ENCODE results near the gene IGFL4.

The IGFL4 gene

DNA sequence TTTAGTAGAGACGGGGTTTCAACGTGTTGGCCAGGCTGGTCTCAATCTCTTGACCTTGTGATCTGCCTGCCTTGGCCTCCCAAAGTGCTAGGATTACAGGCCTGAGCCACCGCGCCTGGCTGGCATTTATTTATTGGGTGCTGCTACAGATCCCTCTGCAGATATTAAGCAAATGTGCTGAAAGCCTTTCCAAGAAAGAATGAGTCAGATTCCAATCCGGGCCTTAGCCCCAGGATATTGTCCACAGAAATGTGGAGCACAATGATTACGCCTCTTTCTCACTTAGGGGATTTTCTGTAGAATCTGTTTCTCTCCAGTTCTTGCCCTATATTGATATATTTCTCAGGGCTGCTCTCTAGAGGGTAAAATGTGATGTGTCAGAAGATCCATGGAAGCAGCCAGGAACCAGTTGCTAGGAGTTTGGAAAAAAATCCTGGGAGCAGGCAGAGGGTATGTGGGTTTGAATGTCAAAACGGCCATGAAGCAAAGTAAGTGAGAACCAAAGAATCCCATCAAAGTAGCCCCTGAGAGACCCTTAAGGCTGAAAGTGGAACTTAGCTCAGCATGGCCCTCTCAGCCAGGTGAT lies 24.8 kb upstream of the IGFL4 start:
- peak in 1 of 56 donors; percentile 1 for DNase-seq

DNA sequence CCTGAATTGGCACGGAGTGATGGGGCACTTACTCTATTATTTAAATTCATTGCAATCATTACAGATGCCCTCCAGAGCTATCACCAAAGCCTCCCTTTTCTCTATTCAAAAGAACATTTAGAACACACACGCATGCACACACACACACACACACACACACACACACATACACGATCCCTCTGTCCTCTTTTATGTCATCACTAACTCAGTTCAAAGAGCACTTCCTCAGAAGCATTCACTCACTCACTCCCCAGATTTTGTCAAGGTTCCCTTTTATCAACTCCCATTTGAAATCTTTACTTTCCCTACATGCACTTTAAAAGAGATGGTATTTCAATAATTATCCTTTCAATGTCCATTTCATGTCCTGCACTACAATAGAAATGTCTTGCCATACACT lies 22.4 kb upstream of the IGFL4 start:
- no peak for DNase-seq

DNA sequence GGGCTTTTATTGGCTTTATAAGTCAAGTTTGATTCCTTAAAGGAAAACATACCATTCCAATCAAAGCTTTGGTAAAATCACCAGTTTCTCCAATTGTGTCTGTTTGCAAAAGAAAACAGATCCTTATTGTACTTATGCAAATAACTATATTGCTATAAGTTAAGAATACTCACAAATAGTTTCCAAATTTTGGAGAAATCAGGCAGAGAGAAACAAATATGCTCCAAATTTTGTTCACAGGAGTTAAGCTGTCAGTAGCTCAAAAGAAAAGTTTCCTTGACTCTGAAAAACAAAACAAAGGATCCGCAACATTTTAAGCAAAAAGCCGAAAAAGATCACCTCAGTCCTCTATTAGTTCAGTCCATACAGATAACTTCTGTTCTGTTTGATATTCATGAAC lies 19.2 kb upstream of the IGFL4 start:
- no peak for DNase-seq

DNA sequence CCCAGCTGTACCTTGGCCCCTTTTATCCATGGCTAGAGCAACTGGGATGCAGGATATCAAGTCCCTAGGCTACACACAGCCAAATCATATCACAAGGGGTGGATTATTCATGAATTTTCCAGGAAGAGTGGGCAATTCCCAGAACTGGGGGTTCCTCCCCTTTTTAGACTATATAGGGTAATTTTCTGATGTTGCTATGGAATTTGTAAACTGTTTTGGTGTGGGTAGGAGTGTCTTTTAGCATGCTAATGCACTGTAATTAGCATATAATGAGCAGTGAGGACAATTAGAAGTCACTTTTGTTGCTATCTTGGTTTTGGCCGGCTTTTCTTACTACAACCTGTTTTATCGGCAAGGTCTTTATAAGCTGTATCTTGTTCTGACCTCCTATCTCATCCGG lies 18.0 kb upstream of the IGFL4 start:
- no peak for DNase-seq

DNA sequence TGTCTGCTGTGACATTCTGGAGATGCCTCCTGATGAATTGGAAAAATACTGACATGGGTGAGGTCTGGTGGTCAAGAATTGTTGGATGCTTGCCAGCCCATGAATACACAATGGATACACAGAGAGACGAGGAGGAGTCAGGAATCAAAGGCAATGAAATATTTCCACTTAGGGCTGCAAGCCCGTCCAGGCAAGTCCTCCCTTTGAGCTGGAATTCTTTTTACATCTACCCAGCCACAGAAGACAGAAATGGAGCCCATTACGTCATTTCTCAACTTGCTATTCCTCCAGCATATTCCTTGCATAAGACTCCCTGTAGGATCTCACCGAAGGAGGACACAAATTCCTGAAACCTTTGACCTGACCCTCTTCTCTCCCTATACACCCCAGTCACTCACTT lies 15.7 kb upstream of the IGFL4 start:
- no peak for DNase-seq

DNA sequence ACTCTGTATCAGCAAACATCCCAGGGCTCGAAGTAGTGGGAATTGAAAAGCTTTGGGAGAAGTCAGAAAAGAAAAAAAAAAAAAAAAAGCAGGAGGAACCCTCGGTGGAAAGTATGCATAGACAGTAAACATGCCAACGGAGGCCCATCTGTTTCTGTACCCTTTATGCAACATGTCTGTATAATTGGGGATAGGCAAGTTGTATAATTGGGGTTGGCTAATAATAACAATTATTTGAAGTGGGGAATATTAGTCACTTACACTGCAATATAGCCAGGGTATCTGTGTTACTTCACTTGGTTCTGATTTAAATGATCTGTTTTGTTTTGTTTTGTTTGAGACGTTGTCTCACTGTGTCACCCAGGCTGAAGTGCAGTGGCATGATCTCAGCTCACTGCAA lies 12.1 kb upstream of the IGFL4 start:
- no peak for DNase-seq

DNA sequence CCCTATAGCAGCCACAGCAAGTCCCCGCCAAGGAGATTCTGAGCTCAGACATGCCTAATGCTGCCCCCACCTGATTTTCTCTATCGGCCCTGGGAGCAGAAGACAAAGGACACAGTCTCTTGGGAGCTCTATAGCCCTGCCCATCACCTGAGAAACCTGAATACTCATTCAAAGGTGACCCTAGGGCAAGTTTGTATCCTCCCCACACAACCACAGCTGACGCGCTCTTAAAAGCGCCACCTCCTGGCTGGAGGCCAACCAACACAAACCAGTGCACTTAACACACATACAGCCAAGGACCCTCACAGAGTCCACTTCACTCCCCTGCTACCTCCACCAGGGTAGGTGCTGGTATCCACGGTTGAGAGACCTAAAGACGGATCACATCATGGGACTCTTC lies 8.8 kb upstream of the IGFL4 start:
- DNase-seq = no peak

DNA sequence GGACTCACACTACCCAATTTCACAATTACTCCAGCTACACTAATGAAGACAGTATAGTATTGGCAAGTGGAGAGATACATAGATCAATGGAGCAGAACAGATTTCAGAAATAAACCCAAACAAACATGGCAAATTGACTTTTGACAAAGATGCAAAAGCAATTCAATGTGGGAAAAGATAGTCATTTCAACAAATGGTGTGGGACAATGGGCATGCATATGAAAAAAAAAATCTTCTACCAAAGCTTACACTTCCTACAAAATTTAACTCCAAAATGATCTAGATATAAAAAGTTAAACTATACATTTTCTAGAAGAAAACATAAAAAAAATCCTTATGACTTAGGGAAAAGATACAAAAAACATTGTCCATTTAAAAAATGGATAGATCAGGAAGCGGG lies 2.7 kb upstream of the IGFL4 start:
- no peak for DNase-seq

DNA sequence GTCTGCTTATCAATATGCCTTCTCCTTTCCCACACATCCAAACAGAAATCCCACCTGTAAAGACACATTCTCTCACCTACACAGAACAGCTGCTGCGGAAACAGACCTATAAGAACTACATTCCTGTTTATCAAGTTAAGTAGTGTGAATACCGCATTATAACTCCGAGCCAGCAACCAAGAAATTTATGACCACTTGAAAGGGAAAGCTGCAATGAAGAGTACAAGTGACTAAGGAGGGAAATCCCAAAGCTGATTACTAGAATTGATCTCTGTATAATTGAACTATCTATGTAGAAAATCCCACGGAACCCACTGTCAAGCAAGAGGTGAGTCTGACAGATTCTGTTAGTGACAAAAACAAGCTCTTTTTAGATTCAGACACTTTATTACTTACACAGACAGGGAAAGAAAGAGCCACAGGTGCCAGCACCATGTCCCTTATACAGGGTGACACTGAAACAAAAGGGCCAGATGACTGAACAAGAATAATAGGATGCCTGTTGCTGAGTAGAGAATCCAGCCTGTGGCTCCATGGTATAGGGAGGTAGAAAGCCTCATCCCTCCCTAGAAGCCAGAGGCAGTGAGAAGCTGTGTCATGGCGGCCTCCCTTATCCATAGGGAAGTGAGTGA lies 1.6 kb upstream of the IGFL4 start:
- no peak for DNase-seq

DNA sequence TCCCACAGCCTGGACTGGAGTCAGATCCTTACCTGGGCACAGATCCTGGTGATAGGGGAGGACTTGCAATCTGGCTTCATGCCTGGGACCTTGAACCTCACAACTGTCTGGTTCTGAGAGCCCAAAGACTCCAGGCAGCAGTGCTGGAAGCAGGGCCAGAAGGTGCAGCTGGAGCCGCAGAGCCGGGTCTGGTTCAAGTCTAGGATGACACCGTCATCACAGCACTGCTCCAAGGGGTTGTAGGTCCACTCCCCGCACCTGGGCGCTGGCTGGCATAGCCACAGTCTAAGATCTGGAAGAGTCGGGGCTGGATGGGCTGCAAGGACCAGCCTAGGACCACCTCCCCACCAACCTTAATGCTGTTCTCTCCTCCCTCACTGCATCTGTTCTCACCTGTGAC lies 677 bp downstream of the IGFL4 start:
- DNase-seq = no peak

DNA sequence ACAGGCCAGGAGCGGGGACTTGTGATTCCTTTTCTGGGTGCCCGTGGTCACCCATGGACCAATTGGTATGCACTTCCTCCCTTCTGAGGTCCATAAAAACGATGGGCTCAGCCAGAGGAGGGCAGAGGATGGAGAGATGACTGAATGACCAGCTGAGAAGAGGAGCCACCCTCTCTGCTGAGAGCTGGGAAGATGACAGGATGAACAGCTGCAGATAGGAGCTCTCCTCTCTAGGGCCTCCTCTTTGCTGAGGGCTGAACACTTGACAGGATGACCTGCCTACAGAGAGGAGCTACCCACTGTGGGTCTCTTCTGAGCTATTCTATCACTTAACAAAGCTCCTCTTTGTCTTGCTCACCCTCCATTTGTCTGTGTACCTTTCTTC lies 4.1 kb downstream of the IGFL4 start:
- no peak for DNase-seq

DNA sequence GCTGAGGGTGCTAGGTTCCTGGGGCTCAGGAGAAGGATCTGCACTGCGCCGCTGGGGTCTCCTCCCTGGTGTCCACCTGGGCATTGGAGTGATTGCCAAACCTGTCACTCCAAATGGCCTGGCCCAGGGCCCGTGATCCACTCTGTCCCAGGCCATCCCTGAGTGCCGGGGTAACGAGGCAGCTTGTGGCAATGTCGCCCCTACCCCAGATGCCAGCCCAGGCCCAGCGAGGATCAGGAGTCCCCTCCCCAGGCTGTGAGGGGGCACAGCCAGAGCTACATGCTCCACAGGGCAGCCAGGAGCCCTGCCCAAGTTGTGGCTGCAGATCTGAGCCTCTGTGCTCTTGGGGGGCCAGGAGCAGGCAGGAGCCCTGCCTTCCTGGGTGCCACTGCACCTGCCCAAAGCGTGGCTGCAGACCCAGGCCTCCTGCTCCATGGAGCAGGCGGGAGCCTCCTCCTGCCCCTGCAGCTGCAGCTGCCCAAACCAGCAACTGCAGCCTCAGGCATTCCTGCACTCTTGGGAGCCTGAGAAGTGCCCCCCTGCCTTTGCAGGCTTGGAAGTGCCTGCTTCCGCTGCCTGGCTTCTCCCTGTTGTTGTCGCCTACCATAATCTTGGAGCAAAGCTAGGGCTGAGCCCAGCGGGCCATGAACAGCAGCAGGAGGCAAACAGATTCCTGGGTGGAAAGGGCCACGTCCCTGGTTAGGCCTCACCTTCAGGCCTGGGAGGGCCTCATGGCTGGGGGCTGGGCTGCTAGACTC lies 4.6 kb downstream of the IGFL4 start:
- DNase-seq = no peak

DNA sequence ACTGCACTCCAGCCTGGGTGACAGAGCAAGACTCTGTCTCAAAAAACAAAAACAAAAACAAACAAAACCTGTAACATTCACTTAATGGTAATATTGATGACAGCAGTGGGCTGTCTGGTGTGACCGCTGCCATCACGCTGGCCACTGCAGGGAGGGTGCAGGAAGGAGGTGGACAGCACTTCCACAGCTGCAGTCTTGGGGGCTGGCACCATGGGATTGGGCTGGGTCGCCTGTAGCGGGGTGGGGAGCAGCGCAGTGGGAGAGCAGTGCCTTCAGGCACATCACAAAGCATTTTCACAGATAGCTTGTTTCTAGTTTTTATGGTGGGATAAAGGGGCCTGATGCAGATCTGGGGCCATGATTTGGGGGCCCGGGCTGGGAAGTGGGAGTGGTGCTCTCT lies 5.3 kb downstream of the IGFL4 start:
- no peak for DNase-seq

DNA sequence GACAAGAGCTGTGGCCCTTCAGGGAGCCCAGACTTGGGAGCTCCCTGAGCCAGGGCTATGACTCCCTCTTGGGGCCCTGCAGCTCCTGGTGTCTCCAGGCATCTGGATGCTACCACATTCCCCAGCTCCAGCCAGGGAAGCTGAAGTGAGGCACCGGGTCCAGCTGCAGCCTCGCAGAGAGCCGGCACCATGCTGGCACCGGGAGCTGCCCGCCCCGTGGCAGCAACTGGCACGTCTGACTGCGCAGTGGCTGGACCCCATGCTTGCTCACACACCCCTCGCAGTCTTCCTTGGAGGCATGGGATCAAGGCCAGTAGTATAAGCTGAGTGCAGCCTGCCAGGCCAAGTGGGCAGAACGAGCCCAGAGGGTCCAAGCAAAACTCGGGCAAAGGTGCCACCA lies 7.4 kb downstream of the IGFL4 start:
- DNase-seq = no peak

DNA sequence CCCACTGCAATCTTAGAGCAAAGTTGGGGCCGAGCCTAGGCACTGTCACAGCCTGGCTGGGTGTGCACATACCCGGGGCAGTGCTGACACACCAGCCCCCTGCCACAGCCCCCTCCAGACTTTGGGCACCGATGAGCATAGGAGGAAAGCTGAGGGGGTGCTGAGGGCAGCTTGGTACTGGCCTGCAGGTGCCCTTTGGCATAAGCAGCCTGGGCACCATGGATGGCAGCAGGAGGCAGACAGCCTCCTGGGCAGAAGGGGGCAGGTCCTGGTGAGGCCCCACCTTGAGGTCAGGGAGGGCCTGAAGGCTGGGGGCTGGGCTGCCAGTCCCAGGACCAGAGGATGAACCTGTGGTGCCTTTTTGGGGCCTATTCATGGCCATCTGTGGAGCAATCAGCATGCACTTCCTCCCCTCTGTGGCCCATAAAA lies 8.2 kb downstream of the IGFL4 start:
- DNase-seq = no peak

DNA sequence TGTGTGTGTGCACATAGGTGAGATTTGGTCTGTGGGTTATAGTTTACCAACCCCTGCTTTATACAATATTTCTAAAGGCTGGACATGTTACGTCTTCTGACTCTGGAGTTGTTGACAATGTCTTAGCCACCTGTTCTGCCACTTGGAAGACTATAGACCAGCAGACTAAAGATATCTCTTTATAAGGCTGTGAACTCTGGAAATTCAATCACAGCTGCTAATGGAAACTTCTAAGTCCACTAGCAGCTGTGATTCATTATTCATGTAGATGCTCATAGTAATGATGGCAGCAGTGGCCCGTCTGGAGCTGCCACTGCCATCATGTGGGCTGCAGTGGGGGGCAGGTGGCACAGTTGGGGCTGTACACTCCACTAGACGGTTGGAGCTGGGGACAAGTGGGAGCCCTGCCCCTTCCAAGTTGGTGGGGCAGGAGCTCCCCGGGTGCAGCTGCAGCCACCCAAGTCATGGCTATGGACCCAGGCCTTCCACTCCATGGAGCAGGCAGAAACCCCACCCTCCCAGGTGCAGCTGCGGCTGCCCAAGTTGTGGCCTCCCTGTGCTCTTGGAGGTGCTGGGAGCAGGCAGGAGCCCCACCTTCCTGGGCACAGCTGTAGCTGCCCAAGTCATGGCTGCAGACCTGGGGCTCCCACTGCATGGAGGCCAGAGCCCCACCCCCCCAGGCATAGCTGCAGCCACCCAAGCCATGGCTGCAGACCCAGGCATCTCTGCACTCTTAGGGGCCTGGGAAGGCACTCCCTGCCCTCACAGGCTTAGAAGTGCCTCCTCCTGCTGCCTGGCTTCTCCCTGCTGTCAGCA lies 8.8 kb downstream of the IGFL4 start:
- DNase-seq = no peak

DNA sequence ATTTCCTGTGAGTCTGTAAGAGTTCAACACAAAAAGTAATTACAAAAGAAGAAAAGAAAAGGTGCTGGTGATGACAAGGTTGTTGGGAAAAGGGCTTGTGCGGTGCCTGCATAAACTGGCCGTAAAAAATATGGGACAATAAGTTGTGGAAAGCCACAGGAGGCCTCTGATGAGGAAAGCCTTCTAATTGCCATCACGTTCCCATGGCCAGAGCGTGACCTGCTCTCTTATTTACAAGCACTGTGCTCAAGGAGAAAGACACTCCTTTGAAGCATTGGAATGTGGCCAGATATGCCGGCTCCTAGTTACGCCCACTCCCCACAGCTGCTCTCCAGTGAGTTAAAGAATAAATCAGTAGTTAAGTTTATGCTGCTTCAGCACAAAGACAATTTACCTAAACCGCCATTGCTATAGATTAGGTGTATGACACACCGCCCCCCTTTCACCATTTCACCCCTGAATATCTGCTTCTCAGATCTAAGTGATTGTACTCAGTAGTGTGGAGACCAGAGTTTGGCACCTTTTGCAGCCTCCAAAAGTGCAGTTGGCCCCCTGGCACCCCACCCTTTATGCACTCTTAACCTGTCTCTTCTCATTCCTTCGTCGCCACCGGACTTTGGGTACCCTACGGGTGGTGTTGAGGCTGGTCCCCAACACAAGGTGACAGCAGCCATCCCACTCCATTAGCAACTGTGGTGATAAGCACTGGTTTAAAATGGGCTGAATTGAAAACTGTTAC lies 9.8 kb downstream of the IGFL4 start:
- DNase-seq = no peak

DNA sequence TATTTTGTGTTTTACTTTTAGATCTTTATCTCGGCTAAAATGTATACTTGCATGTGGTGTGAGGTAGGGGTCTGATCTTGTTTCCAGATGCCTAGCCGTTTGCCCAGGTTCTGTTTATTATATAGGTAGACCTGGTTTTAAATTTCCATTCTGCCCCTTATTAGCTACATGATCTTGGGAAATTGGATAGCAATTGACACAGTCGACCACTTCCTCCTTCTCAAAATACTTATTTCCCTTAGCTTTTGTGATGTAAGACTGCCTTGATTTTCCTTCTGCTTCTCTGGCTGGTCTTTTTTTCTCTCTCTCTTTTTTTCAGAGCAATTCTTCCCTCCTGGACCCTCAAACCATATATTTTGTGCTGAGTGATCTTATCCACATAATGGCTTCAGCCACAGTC lies 15.0 kb downstream of the IGFL4 start:
- no peak for DNase-seq

DNA sequence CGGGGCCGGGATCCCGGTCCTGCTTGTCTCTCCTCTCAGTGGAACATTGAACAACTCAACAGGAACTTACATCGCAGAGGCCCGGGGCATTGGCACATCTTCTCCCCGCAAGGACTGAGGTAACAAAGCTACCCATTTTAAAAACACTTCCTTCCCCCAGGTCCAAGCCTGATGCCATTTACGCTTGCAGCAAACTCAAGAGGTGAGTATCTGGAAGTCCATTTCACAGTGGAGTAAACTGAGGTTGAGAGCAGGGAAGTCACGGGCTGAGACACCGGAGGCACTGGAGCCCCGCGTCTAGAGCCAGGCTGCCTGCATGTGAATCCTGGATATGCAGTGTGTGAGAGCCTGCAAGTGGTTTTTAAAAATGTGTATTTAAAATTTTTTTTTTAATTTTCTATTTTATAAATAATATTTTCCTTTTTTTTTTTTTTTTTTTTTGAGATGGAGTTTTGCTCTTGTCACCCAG lies 17.5 kb downstream of the IGFL4 start:
- no peak for DNase-seq

DNA sequence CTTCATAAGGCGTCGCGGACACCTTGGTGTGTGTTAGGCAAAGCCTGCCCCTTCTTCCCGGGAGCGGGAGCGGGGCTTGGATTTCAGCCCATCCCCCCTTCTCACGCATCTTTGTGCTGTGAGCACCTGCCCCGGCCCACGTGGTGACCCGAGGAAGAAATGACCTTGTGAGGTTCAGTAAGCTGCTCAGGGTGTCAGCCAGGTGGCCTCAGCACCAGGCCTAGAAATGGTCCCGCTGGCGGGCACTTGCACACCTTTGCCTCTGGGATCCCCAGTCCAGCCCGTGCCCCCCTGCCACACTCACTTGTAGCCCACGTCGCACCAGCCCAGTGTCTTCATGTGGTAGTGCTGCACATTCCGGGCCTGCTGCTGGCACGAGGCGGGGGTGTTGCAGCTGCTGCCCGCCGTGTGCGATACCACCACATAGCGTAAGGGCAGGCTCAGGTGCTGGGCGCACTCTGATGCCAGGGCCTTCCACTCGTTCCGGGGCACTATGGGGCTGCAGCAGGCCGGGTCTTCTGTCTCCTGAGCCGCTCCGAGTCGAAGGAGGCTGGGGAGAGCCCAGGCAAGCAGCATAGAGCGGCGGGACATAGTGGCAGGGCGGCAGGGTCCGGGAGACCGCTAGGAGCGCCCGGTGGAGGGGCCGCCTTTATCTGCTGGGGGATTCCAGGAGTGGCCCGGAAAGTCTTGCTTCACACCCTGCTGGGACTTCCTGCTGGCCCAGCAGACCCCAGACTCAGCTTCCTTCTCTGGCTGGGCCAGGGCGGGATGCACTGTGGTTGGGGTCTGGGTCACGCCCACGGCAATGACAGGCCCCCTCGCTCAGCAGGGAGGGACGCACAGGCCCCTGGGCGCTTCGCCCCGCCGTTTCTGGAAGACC lies 18.1 kb downstream of the IGFL4 start, which contains the start of gene PGLYRP1:
TSS of gene PGLYRP1 (minus strand) at position 623 of the 880 bp plus-strand sequence. CDS start at position 591, 32 bp downstream.
- no peak for DNase-seq
